ENCODE measurements around the gene ATXN1.

DNA sequence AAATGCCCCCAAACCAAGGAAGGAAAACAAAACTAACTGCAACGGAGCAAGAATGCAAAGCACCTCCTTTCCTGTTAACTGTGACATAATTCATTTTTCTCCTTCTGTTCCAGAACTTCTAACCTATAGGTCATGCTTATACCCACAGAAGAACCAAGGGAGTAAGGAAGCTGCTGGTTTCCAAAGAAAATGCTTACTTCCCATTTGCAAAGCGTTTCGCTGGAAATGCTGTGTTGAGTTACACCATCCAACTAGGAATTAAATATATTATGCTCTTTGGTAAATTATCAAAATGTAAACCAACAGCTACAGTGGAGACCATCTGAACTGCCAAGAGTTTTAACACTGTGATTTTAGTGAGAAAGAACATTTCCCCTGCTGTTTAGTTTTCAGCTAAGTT lies 42.9 kb downstream of the ATXN1 start:
- TF ChIP-seq GATA2 (IDR thresholded peaks at IDR 0.05; ENCODE audit: low read depth, low read length) (no peak), GATA3 (IDR thresholded peaks at IDR 0.05; ENCODE audit: low read depth, low read length) (no peak)
